ENCODE data around the gene TNPO1. TPM values are rescaled to one million over a fixed set of nuclear protein-coding genes. Genes with fewer than 3 reads are reported as not detected.

Gene TNPO1
- total and polyA plus RNA-seq, 4 donors = 5.7 to 95.8 (median 29.2) TPM

DNA sequence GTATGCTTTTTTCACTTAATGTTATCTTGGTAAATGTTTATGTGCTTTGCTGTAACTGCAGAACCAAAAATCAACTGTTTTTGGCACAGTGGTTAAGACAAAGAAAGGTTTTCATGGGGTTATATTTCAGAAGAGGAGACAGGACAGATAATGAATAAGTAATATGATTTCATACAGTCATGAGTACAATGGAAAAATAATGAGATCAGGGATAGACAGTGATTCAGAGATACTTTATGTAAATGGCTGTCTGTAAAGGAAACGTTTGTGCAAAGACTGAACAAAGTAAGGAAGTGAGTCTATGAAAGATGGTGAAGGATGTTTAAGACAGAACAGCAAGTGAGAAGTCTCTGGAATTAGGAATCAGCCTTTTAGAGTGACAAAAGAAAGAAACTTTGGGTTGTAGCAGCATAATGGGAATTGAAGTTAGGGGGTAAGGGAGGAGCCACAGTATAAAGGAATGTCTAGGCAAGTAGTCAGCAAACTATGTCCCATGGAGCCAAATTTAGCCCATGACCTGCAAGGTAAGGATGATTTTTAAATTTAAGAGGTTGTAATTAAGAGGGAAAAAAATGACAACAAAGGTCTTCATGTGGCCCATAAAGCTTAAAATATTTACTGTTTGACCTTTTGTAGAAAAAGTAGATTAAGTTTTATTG is 55.0 kb downstream of the TNPO1 start (continued):
- no peak for TF ChIP-seq REST (IDR thresholded peaks at IDR 0.05)
- no peak for TF ChIP-seq EGR1 (IDR thresholded peaks at IDR 0.05; ENCODE audit: low read depth in 2 of 2)
- no peak for TF ChIP-seq GABPA (IDR thresholded peaks at IDR 0.05 in 1 of 2, conservative IDR thresholded peaks at IDR 0.05 in 1 of 2)
- no peak for TF ChIP-seq HNF4A (conservative IDR thresholded peaks at IDR 0.05)
- TF ChIP-seq FOXA2 (IDR thresholded peaks at IDR 0.05) = no peak
- no peak for TF ChIP-seq JUND (IDR thresholded peaks at IDR 0.05)

- WGBS = 92% methylated on average over 4 of the region's 4 CpGs
- Histone ChIP-seq H3K27ac (ENCODE audit: low read depth in 1 of 2, low read length in 2 of 2) (no peak overlapping the region), H3K4me1 (ENCODE audit: control insufficient read depth in 4 of 4, insufficient read depth in 4 of 4, low read length in 3 of 4) (no peaks in the 10 kb centered on the region), H3K9ac (ENCODE audit: low read depth in 1 of 2, low read length in 2 of 2) (no peak overlapping the region), H3K36me3 (ENCODE audit: control insufficient read depth in 4 of 4, insufficient read depth in 3 of 4, low read depth in 1 of 4, low read length in 3 of 4) (peaks cover 3 to 53% (median 41%) of the 10 kb centered on the region in 4 donors), H3K9me3 (ENCODE audit: control insufficient read depth in 4 of 4, low read length in 3 of 4) (no peaks in the 10 kb centered on the region), H3K27me3 (ENCODE audit: control insufficient read depth in 4 of 4, insufficient read depth in 4 of 4, low read length in 3 of 4) (no peaks in the 10 kb centered on the region), H3K4me3 (ENCODE audit: low read depth in 1 of 3, low read length in 3 of 3) (no peak overlapping the region)
- TF ChIP-seq, protein P1, sequence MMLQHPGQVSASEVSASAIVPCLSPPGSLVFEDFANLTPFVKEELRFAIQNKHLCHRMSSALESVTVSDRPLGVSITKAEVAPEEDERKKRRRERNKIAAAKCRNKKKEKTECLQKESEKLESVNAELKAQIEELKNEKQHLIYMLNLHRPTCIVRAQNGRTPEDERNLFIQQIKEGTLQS (IDR thresholded peaks at IDR 0.05) = no peak
- TF ChIP-seq GABPA (IDR thresholded peaks at IDR 0.05 in 1 of 2, conservative IDR thresholded peaks at IDR 0.05 in 1 of 2) (no peak), JUND (IDR thresholded peaks at IDR 0.05) (no peak), HNF4G (IDR thresholded peaks at IDR 0.05) (no peak), REST (IDR thresholded peaks at IDR 0.05) (no peak)
- DNase-seq (ENCODE audit: low spot score) = no peak
These were observed 62.4 kb downstream of the TNPO1 start for GRCh38 chr5:72878854-72879253.

DNA sequence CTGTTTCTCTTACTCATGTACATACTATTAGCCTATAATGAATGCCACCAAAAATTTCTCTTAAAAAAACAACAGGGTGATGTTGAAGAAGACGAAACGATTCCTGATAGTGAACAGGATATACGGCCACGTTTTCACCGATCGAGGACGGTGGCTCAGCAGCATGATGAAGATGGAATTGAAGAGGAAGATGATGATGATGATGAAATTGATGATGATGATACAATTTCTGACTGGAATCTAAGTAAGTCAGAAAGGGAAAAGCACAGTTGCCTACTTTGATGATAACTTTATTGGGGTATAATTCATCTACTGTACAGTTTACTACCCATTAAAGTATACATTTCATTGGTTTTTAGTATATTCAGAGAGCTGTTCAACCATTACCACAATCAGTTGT is 66.5 kb downstream of the TNPO1 start:
- DNase-seq (ENCODE audit: low spot score) = no peak
- no peak overlapping the region for H3K9ac ChIP-seq (ENCODE audit: low read depth in 1 of 2, low read length in 2 of 2)
- no peaks in the 10 kb centered on the region for H3K27me3 ChIP-seq (ENCODE audit: control insufficient read depth in 4 of 4, insufficient read depth in 4 of 4, low read length in 3 of 4)
- peaks cover 5 to 65% (median 53%) of the 10 kb centered on the region in 4 donors for H3K36me3 ChIP-seq (ENCODE audit: control insufficient read depth in 4 of 4, insufficient read depth in 3 of 4, low read depth in 1 of 4, low read length in 3 of 4)
- WGBS = 97% methylated on average over 7 of the region's 7 CpGs
- no peak overlapping the region for H3K27ac ChIP-seq (ENCODE audit: low read depth in 1 of 2, low read length in 2 of 2)
- no peak overlapping the region for H3K4me3 ChIP-seq (ENCODE audit: low read depth in 1 of 3, low read length in 3 of 3)
- no peaks in the 10 kb centered on the region for H3K9me3 ChIP-seq (ENCODE audit: control insufficient read depth in 4 of 4, low read length in 3 of 4)
- no peaks in the 10 kb centered on the region for H3K4me1 ChIP-seq (ENCODE audit: control insufficient read depth in 4 of 4, insufficient read depth in 4 of 4, low read length in 3 of 4)
- TF ChIP-seq FOXA1 (IDR thresholded peaks at IDR 0.05) (no peak), RXRA (IDR thresholded peaks at IDR 0.05) (no peak), HNF4G (IDR thresholded peaks at IDR 0.05) (no peak), RAD21 (IDR thresholded peaks at IDR 0.05) (no peak), NR2F2 (IDR thresholded peaks at IDR 0.05) (no peak), FOXA2 (IDR thresholded peaks at IDR 0.05) (no peak), HNF4A (conservative IDR thresholded peaks at IDR 0.05) (no peak), ZBTB33 (IDR thresholded peaks at IDR 0.05) (no peak), SP1 (IDR thresholded peaks at IDR 0.05) (no peak), GABPA (IDR thresholded peaks at IDR 0.05 in 1 of 2, conservative IDR thresholded peaks at IDR 0.05 in 1 of 2) (no peak), JUND (IDR thresholded peaks at IDR 0.05) (no peak), TAF1 (conservative IDR thresholded peaks at IDR 0.05) (no peak)
- TF ChIP-seq, protein P2, sequence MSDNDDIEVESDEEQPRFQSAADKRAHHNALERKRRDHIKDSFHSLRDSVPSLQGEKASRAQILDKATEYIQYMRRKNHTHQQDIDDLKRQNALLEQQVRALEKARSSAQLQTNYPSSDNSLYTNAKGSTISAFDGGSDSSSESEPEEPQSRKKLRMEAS (IDR thresholded peaks at IDR 0.05) = no peak
- TF ChIP-seq, protein P1 (IDR thresholded peaks at IDR 0.05) = no peak
